OCI-LY3 (cell line): ENCODE measurements around the gene RPS26.

Source experiments
- CTCF ChIP-seq: fragments of 200-600, 300-600 bp; sonication (generic); IDR thresholded peaks from 2 replicates; pipeline ENCODE4 v1.5.1; 2014; ENCODE audit warnings: antibody characterized with exemption, low read length, low read depth
- EZH2phosphoT487 ChIP-seq: fragments of 200-600 bp; shearing (Covaris generic); IDR thresholded peaks from 2 replicates; pipeline ENCODE4 v1.6.1; 2018; ENCODE audit warnings: antibody characterized with exemption, mixed run types, low read depth

- no peak for TF ChIP-seq CTCF
- TF ChIP-seq EZH2phosphoT487: no peak
Observed at GRCh38 chr12:56087220-56087619, 45.5 kb downstream of the RPS26 start.
